SK-N-SH treated with all-trans-retinoic acid at 6 μM for 48 hours (cell line): ENCODE measurements around the gene TYK2.

ENCODE experiments used
- ARNTL ChIP-seq: fragments of 450-650 bp; formaldehyde crosslinking; IDR thresholded peaks from 2 replicates; pipeline ENCODE4 v1.5.0; 2020; ENCODE audit warnings: low read depth, mild to moderate bottlenecking, moderate library complexity, borderline replicate concordance
- BACH2 ChIP-seq: fragments of 250-450 bp; sonication (Bioruptor Pico); IDR thresholded peaks from 2 replicates; pipeline ENCODE4 v1.9.0; 2021; ENCODE audit warnings: mild to moderate bottlenecking, borderline replicate concordance
- GLIS3 ChIP-seq: fragments of 250-450 bp; sonication (Bioruptor Pico); IDR thresholded peaks from 2 replicates; pipeline ENCODE4 v1.5.0; 2020; ENCODE audit warnings: mild to moderate bottlenecking, moderate library complexity
- OSR1 ChIP-seq: fragments of 250-450 bp; sonication (Bioruptor Pico); IDR thresholded peaks from 2 replicates; pipeline ENCODE4 v1.8.0; 2022; ENCODE audit warnings: moderate library complexity, mild to moderate bottlenecking, inconsistent platforms
- PATZ1 ChIP-seq: fragments of 250-450 bp; sonication (Bioruptor Pico); IDR thresholded peaks from 2 replicates; pipeline ENCODE4 v1.8.0; 2020; ENCODE audit warnings: mild to moderate bottlenecking, moderate library complexity, borderline replicate concordance
- RARB ChIP-seq: fragments of 250-450 bp; sonication (Bioruptor Pico); IDR thresholded peaks from 2 replicates; pipeline ENCODE4 v1.8.0; 2021; ENCODE audit warnings: mild to moderate bottlenecking, moderate library complexity
- TCF4 ChIP-seq: fragments of 250-450 bp; sonication (Bioruptor Pico); IDR thresholded peaks from 2 replicates; pipeline ENCODE4 v1.8.0; 2021; ENCODE audit warnings: mild to moderate bottlenecking, moderate library complexity, borderline replicate concordance
- TOX ChIP-seq: fragments of 250-450 bp; sonication (Bioruptor Pico); IDR thresholded peaks from 2 replicates; pipeline ENCODE4 v1.8.0; 2021; ENCODE audit warnings: mild to moderate bottlenecking, moderate library complexity, borderline replicate concordance
- TSHZ2 ChIP-seq: fragments of 250-450 bp; sonication (Bioruptor Pico); IDR thresholded peaks from 2 replicates; pipeline ENCODE4 v1.5.0; 2020; ENCODE audit warnings: mild to moderate bottlenecking, moderate library complexity
- ZNF565 ChIP-seq: fragments of 450-650 bp; formaldehyde crosslinking; conservative IDR thresholded peaks from 2 replicates; pipeline ENCODE4 v1.5.0; 2020; ENCODE audit warnings: low read depth, mild to moderate bottlenecking, moderate library complexity

- TF ChIP-seq OSR1 (CRISPR knock-in tag): no peak
- TF ChIP-seq PATZ1 (CRISPR knock-in tag): no peak
- TF ChIP-seq ZNF565: no peak
- TF ChIP-seq ARNTL: no peak
- no peak for TF ChIP-seq TSHZ2 (CRISPR knock-in tag)
- TF ChIP-seq TCF4: no peak
- no peak for TF ChIP-seq BACH2 (CRISPR knock-in tag)
- no peak for TF ChIP-seq GLIS3 (CRISPR knock-in tag)
- TF ChIP-seq TOX: no peak
- no peak for TF ChIP-seq RARB (CRISPR knock-in tag)
These were observed 12.1 kb downstream of the TYK2 start for GRCh38 chr19:10368101-10368803.
